GM04504 (cell line): ENCODE results near the gene PSME3IP1.

ENCODE experiments used
- DNase-seq: peaks from one replicate; pipeline ENCODE4 v3.0.0-alpha.2; 2012; ENCODE audit warnings: low read depth

The PSME3IP1 gene

DNA sequence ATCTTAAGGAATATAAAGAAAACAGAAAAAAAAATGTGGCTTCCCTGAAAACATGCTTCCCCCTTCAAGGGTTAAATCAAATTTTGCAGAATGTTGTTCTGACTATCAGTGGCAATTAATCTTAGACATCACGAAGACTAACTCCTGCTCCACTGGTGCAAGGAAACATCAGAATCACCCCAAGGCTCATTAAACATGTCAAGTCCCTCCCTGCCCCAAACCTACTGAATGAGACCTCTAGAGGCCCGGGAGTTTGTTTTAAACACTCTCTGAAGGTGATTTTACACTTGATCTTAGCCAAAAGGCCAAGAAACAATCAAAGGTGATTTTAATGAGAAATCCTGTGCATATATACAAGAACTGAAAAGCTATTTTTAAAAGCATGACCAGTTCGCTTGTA is 18.3 kb downstream of the PSME3IP1 start:
- no peak for DNase-seq

DNA sequence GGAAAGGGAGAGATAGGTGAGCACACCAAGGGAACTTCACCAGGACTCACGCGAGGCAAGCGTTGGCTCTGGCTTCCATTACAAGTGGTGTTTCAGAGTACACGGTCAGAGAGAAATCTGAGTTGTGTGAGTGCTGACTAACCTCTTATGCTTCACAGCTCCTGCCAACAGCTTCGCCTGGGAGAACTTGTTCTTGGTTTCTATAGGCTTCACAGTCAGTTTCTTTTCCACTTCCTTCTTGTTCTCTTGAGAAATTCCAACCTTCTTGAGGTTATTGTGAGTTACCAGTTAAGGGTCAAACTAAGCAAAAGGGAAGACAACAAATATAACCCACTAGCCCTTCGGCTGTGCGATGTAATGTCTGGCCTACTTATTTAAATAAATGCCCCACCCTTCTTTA is 18.9 kb downstream of the PSME3IP1 start:
- no peak for DNase-seq

DNA sequence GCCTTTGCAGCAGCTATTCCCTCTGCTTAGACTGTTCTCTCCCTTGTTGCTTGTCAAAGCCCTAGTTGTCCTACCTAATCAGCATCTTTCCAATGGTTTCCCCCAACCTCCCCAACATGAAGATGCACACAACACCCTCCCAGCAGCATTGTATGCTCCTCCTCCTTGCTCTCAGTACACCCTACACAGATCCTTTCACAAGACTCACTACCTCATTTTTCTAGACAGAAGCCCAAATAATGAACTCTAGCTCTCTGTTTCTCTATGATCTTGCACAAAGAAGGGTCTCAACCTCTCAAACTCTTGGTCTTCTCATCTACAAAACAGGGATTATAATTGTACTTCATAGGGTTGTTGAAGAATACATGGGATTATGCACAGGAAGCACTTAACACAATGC is 19.4 kb downstream of the PSME3IP1 start:
- no peak for DNase-seq

DNA sequence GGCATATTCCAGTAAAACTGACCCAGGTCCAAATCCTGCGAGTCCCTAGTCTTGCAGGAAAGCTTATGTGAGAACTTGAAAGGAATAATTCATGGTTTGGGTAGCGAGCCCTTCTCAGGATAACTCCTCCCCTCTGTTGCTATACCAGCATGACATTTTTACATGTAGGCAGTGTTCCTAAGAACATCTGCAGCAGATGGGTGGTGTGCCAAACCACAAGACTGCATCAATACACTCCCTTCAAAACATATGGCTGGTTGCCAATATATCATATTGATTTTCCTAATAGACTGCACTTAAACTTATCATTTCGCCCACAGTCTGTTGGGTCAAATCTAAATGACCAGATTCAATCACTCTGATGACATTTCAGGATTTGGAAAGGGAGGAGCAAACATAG is 19.9 kb downstream of the PSME3IP1 start:
- no peak for DNase-seq

DNA sequence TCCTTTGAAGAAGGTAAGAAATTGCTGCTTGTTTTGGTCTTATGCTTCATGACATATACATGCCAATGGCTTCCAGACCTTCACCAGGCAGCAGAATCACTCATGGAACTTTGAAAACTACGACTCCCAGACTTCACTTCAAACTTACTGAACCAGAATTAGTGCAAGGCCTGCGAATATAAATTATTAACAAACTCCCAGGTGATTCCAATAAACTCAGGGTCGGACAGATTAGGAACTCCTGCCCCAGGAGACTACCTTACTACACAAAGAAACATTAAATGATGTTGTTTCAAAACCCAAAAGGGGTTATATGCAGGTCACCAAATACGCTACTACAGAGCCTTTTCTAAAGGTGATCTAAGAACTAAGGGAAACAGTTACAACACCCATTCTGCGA is 20.4 kb downstream of the PSME3IP1 start:
- DNase-seq, result no peak

DNA sequence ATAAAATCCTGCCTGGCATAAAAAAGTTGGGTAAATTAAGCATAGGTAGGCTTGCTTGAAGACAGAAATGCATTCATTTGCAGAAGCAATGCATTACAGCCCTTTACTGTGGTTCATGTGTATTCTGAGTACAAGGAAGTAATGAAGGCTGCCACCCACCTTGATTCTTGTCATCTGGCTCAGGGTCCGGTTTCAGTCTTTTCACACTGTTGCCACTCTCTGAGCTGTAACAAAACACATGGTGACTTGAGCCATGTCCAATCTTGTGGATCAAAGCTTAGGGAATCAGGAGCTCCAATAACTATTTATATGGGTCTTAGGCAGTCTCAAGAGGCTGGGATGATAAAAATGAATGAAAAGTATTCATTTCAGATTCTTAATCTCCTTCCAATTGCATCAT is 22.0 kb downstream of the PSME3IP1 start:
- no peak for DNase-seq

DNA sequence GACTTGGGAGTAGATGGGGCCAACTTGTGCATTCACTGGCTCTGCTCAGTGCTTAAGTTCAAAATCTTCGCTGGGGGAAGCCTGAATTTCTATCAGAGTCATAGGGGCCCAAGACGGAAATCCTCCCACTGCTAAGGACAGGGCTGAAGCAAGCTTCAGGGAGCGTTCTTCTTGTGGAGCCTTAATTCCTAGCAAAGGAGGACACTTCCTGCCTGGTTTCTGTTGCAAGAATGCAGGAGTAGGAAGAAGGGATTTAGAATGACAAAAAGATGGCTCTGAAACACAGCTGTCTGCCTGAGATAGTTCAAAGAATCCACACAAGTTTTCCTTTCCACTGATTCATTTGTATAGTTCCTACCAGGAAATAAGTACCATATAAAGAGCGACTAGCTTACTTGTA is 26.4 kb downstream of the PSME3IP1 start:
- DNase-seq, result no peak

DNA sequence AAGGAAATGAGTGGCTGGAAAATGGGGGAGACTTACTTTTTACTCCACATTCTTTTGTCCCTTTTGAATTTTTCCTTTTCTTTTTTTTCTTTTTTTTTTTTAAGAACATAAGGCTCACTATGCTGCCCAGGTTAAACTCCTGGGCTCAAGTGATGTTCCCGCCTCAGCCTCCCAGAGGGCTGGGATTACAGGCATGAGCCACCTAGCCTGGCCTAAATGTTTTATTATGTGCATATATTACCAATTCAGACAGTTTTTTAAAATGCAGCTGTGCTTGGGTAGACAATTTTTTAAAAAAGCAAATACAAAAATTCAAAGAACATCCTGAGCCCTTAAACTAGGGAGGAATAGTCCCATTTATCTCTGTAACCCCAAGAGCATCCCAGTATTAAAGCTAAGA is 28.3 kb downstream of the PSME3IP1 start:
- DNase-seq, result no peak

DNA sequence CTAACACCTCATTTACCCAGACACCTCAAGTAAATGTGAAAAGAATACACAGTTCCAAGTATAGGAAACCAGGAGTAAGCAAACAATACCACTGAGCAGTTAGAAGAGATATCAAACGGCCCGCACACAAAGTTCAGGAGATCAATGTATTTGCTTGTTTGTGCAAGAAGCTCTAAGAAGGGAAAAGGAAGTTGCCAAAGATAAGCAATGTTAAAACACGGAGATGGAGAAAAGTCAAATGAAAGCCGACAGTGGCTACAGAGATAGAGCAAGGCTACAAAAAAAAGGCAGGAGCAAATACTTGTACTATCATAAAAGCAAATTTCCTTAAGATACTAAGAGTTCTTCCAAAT is 29.5 kb downstream of the PSME3IP1 start:
- DNase-seq, result no peak

DNA sequence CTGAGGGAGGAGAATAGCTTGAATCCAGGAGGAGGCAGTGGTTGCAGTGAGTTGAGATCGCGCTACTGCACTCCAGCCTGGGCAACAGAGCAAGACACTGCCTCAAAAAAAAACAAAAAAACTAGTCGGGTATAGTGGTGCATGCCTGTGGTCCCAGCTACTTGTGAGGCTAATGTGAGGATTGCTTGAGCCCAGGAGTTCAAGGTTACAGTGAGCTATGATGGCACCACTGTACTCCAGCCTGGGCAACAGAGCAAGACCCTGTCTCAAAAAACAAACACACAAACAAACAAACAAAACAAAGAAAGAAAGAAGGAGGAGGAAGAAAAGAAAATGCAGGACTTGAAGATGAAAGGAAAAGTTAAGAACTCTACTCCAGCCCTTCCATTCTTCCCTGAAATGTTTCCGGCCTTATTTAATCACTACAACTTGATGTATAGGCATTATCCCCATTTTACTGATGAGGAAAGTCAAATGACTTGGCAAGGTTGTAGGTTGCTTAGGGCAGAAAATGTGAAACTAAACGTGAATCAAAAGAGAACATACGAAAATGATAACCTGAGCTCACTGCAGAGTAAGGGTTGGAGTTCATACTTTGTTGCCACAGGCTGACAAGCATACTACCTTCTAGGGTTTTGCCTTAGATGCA is 30.0 kb downstream of the PSME3IP1 start:
- DNase-seq, result no peak

DNA sequence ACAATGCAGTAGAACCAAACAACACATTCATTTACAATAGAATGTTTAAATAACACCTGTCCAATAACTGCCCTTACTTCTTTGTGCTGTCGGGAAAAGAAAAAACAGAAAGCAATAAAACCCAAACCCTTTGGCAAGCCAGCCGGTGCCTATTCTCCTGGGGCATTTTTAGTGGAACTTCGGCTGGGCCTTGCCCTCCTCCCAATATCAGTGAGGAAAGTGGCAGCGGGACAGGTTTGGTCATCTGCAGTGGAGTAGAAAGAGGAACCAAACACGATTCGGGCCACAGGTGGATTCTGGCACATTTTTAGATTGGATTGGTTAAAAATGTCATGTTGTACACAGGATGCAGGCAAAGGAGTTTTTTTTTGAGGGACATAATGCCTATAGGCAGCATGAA is 32.0 kb downstream of the PSME3IP1 start:
- no peak for DNase-seq

DNA sequence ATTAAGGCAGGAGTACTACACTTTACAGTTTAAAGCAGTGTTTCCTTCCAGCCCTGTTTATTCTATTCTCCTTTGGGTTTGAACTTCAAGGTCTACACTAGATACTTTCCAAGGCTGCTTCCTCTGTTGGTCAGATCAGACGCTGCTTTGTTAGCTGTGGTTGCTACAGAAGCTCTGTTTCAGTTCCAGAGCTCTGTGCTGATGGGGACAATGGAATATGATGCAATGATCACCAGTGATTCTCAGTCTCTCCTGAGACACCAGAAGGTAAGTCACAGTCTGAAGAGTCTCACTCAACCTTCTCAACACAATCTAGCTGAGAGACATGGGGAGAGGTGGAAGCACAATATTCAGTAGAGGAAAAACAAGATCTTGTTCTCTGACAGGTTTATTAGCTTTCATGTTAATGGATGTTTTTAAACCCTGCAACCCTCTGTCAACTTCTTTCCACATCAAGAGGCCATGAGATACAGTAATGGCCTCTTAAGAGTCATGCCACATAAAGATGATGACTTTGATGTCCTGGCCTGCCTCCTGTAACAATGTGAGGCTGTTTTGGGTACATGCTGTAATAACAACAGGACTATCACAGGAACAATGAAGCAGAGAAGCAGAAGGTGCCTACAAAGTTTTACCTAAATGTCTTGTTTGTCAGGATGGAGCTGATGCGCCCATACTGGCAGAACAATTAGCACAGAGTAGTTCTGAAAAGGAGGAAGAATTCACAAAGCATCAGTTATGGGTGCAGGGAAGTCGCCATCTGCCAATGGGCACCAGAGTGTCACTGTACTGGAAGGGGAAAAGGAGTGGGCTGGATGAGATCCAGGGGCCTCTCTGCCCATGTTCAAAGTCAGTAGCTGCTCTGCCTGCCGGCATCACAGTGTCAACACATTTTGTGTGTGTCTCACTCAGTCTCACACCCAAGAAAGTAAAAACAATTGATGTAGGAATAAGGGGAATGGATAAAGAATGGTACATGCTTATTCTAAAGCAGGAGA is 33.4 kb downstream of the PSME3IP1 start:
- DNase-seq, result no peak

DNA sequence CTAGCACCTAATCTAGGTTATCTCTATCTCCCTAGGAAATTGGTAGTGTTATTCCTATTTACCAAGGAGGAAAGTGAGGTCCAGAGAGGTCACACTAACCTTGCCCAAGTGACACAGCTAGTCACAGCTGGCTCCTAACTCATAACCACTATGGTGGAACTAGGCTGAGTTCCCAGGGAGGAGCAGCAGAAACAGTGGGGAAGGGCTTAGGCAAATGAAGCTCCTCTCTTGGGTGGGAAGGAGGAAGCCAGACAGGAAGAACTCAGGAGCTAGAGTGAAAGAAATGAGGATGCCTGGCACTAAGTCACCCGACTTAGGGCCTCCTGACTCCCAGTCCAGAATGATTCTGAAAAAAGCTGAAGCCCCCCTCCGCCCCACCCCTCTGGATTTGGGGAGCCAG is 34.5 kb downstream of the PSME3IP1 start:
- no peak for DNase-seq

DNA sequence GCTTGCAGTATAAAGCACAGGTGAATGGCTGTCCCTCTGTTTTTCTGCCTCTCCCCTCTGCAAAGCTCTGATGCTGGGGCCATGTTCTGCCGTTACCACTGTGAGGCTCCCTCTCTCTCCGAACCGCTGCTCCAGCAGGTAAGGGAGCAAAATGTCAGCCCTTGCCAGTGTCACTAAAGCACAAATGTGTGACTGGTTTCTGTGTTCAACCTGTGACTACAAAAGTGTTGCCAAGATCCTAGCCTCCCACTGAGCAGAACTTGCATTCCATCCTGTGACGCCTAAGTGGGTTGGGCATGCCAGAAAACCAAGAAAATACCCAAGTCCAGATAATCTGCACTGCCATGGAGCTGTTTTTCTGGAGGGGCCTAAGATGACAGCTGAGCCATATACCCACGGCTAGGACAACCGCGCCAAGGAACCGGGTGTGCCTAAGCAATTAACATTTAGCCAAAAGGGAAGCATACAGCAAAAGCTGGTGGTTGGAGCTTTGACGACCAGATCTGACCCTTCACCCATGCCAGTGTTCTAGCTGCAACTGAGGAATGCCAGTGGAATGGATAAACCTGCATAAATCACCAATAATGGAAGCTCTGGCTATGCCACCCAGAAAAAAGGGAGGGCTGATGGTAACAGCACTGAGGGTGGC is 35.0 kb downstream of the PSME3IP1 start:
- DNase-seq, result no peak

DNA sequence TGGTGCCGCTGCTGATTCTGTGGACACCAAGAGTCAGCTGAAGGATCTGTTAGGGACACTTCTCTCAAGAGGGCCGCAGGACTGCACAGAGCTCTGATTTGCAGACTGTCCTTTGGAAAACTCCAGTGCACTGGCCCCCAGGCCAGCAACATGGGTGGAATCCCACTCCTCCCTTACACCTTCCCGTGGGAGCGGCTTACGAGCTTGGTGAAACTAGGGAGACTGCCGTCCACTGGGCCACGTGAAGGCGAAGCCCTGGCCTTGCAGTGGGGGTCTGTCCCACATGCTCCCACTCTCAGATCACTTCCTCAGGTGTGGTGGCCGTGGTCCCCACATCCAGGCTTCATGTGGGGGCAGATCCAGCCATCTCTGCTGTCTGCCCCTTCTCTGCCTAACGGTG is 36.4 kb downstream of the PSME3IP1 start:
- DNase-seq, result no peak

DNA sequence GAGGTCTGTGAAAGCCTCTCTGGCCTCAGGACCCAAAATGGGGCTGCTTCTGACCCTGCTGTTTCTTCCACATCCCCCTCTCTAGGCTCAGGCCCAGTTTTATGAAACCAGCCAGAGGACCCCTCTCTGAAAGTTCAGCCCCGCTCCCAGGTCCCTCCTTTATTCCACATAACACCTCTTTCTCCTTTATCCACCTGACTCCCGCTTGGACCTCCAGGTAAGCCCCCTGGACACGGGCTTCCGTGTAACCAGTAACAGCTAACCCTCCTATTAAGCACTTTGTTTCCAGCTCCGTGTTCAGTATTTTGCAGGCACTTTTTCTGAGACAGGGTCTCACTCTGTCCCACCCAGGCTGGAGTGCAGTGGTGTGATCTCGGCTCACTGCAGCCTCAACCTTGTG is 37.4 kb downstream of the PSME3IP1 start:
- DNase-seq, result no peak

DNA sequence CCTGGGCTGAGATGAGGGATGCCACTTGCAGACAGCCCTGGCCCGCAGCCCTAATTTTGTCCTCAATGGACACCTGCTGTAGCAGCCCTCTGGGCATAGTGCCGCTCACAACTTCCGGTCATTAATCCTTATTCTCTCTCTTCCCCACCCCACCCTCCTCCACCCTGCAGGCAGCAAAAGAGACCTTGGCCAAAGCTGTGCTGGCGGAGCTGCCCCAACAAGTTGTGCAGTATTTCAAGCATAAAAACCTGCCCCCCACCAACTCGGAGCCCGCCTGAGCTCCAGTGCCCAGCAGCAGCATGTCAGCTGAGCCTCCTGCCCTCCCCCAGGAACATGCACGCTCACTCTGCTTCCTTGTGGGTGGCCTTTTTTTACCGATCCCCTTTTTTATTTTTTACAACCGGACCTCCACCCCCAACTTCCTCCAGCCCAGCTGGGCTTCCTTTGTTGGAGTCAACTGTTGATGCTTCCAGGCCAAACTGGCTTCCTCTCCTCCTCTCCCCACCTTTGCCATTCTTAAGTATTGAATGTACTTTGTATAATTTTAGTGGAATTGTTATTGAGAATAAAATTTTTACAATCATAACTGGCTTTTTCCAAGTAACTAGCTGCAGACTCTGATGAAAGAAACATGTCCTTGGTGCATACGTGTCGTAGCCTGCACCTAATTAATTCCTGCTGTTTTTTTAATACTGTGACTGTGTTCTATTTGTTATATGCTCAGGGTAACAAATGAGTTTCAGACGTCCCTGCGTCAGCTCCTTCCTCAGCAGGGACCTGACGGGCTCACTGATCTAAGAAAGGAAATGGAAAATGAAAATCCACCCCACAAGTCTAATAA is 38.2 kb downstream of the PSME3IP1 start:
- DNase-seq, result peak; percentile 54

DNA sequence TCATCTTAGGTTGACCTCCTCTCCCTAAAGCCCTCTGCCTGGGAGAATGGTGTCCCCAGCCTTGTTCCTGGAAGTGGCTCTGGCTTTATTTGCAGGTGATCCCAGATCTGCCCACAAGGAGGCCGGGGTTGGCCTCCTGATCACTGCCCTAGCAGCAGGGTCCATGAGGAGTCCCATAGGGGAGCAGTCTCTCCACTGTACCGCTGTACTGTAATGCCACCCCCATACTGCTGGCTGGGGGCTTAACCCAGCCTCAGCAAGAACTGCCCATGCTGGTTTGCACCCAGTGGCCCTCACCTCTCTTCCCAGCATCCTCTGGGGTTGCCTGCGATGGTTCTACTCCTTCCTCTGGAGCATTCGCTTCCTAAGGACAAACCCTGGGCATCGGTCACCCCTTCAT is 39.1 kb downstream of the PSME3IP1 start:
- no peak for DNase-seq

DNA sequence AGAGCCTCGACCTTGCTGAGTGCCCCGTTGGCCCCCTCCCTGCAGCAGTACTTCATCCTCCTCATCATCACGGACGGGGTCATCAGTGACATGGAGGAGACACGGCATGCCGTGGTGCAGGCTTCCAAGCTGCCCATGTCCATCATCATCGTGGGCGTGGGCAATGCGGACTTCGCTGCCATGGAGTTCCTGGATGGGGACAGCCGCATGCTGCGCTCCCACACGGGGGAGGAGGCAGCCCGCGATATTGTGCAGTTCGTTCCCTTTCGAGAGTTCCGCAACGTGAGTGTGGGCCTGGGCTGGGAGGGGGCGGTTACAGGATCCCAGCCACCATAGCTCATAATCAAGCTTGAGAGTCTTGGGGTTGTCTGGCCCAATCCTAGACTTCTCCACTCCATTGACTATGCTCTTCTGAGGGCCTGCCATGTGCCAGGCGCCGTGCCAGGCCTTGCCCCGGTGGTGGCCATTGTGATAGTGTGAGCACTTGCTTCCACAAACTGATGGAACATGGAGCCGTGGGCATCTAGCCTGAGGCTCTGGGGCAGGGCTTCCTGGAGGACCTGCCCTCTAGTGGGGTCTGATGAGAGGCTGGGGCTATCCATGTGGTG is 39.7 kb downstream of the PSME3IP1 start:
- DNase-seq, result no peak

DNA sequence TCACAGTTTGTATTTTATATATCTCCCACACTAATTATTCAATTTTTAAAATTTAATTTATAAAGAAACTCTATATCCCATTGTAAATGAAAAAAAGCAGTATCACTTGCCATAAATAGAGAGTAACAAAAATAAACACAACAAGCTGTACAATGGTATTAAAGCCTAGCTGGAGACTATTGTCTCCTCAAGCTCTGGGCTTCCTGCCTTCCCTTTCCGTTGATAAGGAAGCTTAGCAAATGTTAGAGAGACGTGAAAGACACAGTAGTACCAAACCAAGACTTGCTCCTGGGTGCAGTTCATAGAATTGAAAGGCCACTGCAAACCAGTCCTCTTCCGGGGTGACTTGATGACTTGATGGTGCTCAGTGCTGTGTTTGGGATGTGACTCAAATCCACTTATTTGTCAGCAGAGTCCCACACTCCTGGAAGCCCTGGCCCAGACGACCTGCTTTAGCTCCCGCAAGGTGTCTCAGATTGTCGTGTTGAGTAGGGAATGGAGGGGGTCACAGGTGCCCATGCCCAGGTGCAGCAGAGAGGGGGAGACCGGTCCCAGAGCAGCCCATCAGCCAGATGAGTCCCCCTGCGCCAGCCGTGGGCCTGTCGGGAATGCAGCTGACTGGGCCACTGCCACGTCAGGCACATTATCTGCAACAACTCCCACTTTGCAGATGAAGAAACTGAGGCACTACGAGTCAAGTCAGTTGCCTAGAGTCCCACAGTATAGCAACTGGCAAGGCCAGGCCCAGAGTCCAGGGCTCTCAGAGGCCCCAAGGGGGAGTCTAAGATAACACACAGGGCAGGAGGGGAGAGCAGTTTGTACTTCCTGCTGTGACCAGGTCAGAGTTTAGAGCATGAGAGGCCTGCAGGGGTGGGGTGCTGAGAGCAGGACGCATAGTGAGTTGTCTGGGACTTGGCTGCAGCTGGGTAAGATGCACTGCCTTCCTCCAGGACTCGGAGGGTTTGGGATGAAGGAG is 40.5 kb downstream of the PSME3IP1 start:
- DNase-seq, result no peak

DNA sequence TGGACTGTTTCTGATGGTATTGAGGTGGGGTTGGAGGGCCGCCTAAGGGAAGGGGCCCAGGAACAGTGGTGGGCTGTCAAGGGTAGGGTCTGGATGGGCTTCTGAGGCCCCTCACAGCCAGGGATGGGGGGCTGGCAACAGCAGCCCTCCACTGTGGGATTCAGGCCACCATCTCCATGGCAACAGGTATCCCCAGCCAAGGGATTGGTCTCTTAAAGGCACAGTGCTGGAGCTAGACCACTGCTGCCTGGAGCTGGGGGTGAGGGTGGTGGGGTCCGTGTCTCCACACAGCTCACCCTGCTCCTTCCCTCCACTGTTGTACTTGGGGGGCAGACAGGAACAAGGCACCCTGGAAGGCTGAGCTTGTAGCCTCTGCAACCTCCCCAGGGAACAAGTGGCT is 41.8 kb downstream of the PSME3IP1 start:
- DNase-seq, result no peak
